Neuronal stem cell (in vitro differentiated cells): Measurements from ENCODE around the gene CDK18.

ENCODE experiments used
- DNase-seq: peaks from one replicate; pipeline ENCODE4 v3.0.0-alpha.2; 2013; ENCODE audit warnings: low spot score
- H2AFZ ChIP-seq: one replicate; pipeline ENCODE4 v1.6.1; 2013; ENCODE audit warnings: mild to moderate bottlenecking, low read length, inconsistent platforms
- H2AK5ac ChIP-seq: 2 replicates; pipeline ENCODE4 v1.6.1; 2013; ENCODE audit warnings: low read depth, mild to moderate bottlenecking, inconsistent platforms, low read length, moderate library complexity, mixed read lengths
- H2BK120ac ChIP-seq: 2 replicates; pipeline ENCODE4 v1.6.1; 2013; ENCODE audit warnings: low read depth, mild to moderate bottlenecking, inconsistent platforms, low read length, moderate library complexity, mixed read lengths
- H2BK12ac ChIP-seq: one replicate; pipeline ENCODE4 v1.6.1; 2013; ENCODE audit warnings: low read length, inconsistent platforms
- H2BK15ac ChIP-seq: 2 replicates; pipeline ENCODE4 v1.6.1; 2013; ENCODE audit warnings: mild to moderate bottlenecking, low read length, inconsistent platforms, mixed read lengths
- H2BK5ac ChIP-seq: one replicate; pipeline ENCODE4 v1.6.1; 2013; ENCODE audit warnings: inconsistent platforms, mild to moderate bottlenecking, low read length, moderate library complexity
- H3K14ac ChIP-seq: one replicate; pipeline ENCODE4 v1.6.1; 2013; ENCODE audit warnings: low read length, inconsistent platforms
- H3K18ac ChIP-seq: 2 replicates; pipeline ENCODE4 v1.6.1; 2013; ENCODE audit warnings: low read length, inconsistent platforms
- H3K23ac ChIP-seq: 2 replicates; pipeline ENCODE4 v1.6.1; 2013; ENCODE audit warnings: low read depth, mild to moderate bottlenecking, mixed read lengths, low read length, inconsistent platforms; ENCODE audit not compliant: poor library complexity
- H3K27ac ChIP-seq: replicated peaks from 3 replicates; pipeline ENCODE4 v1.5.1; 2013; ENCODE audit warnings: low read length, inconsistent platforms
- H3K27me3 ChIP-seq, 3 experiments: 2 replicates each; pipeline ENCODE4 v1.6.1; 2013; ENCODE audit warnings: low read length in 3 of 3, mild to moderate bottlenecking in 2 of 3, inconsistent platforms in 1 of 3, low read depth in 1 of 3, mixed read lengths in 1 of 3, moderate library complexity in 1 of 3; ENCODE audit not compliant: control insufficient read depth in 3 of 3, insufficient read depth in 3 of 3
- H3K36me3 ChIP-seq, 2 donors: replicated peaks in 1 of 2; 2 replicates each; pipeline ENCODE4 v1.6.1; 2013; ENCODE audit warnings: low read length in 2 of 2; ENCODE audit not compliant: control insufficient read depth in 2 of 2, insufficient read depth in 2 of 2
- H3K4ac ChIP-seq: 2 replicates; pipeline ENCODE4 v1.6.1; 2013; ENCODE audit warnings: inconsistent platforms, mild to moderate bottlenecking, low read length, moderate library complexity
- H3K4me1 ChIP-seq, 2 donors: 1 replicate in 1 of 2; 2 replicates in 1 of 2; pipeline ENCODE4 v1.6.1; 2013; ENCODE audit warnings: low read length in 2 of 2, low read depth in 1 of 2; ENCODE audit not compliant: control insufficient read depth in 2 of 2, insufficient read depth in 1 of 2
- H3K4me2 ChIP-seq: one replicate; pipeline ENCODE4 v1.6.1; 2013; ENCODE audit warnings: mild to moderate bottlenecking, low read length, inconsistent platforms; ENCODE audit not compliant: insufficient read depth, poor library complexity, severe bottlenecking
- H3K4me3 ChIP-seq, 2 donors: 2 replicates each; pipeline ENCODE4 v1.5.1; 2013; ENCODE audit warnings: low read length in 2 of 2, mild to moderate bottlenecking in 2 of 2, inconsistent platforms in 1 of 2, moderate library complexity in 1 of 2
- H3K79me1 ChIP-seq: one replicate; pipeline ENCODE4 v1.6.1; 2013; ENCODE audit warnings: low read depth, mild to moderate bottlenecking, inconsistent platforms, low read length, moderate library complexity
- H3K9ac ChIP-seq: one replicate; pipeline ENCODE4 v1.6.1; 2013; ENCODE audit warnings: mild to moderate bottlenecking, low read depth, low read length, inconsistent platforms; ENCODE audit not compliant: poor library complexity
- H3K9me3 ChIP-seq, 2 donors: replicated peaks in 1 of 2; 2 replicates each; pipeline versions ENCODE3 to v1.6.1; 2013; ENCODE audit warnings: low read length in 2 of 2, mild to moderate bottlenecking in 2 of 2, inconsistent platforms in 1 of 2, low read depth in 1 of 2, mixed read lengths in 1 of 2, moderate library complexity in 1 of 2; ENCODE audit not compliant: control insufficient read depth in 2 of 2, insufficient read depth in 1 of 2
- H4K8ac ChIP-seq: one replicate; pipeline ENCODE4 v1.6.1; 2013; ENCODE audit warnings: low read depth, mild to moderate bottlenecking, inconsistent platforms, low read length, moderate library complexity
- H4K91ac ChIP-seq: one replicate; pipeline ENCODE4 v1.6.1; 2013; ENCODE audit warnings: low read length, low read depth, mild to moderate bottlenecking, inconsistent platforms; ENCODE audit not compliant: poor library complexity
- WGBS, 2 donors: extraction: QIAGEN DNeasy Blood & Tissue Kit; methylation state at CpG; one replicate each; pipeline ENCODE4 v1.1.7; 2013; ENCODE audit warnings: missing lambda C conversion rate in 2 of 2, mixed read lengths in 1 of 2; ENCODE audit not compliant: insufficient read length in 2 of 2, insufficient replicate concordance in 1 of 2; ENCODE audit errors: extremely low coverage in 2 of 2; 5-methylcytosine and 5-hydroxymethylcytosine counted together

The CDK18 gene

DNA sequence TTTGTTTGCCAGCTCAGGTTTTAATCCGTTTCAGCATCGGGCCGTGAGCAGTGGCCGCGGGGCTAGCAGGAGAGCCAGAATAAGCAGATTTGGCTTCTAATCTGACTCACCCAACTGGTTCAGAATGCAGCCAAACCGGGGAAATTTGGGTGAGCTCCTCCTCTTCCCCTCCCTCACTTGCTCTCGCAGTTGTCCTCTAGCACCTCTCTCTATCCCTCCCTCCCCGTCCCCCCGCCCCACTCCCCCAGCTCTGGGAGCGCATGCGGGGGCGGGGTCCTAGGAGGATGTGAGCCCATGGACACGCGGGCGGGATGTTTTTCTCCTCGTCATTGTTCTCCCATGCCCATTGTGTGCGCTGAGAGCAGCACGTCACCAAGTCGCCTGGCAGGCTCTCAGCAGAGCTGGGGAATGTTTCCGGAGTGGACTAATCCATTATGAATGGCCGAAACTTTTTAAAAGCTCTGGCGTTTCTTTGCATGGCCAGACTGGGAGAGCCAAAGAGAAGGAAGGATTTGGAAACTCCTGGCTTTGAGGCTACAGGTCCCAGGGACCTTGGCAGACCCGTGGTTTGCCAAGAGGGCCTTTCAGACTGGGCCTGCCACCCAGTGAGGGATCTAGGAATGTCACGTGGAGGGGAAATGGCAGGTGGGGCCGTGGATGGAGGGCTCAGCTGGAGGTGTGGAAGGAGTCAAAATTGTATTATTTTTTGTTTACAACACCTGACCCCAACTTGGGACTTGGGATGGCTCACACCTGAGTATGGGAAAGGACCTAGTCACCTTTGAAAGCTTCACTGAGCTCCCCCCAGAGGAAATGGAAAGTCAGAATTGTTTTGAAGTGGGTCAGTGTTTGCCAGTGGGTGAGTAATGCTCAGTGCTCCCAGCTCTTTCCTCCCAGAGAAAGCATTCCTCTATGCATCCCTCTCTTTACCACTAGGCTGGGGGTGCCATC is 39.2 kb downstream of the CDK18 start:
- Histone ChIP-seq H4K91ac (no peak overlapping the region), H3K27ac (peak overlapping the region; percentile 64), H3K9me3 (peaks cover 0 to 3% of the 10 kb centered on the region in 2 donors), H4K8ac (no peak overlapping the region), H3K14ac (no peak overlapping the region), H2AFZ (peak overlapping the region; percentile 94), H3K4me2 (peak overlapping the region; percentile 55), H2AK5ac (peak overlapping the region; percentile 88), H3K4me1 (peaks cover 6 to 10% of the 10 kb centered on the region in 2 donors), H3K9ac (no peak overlapping the region), H2BK5ac (no peak overlapping the region), H3K4ac (no peak overlapping the region), H3K36me3 (no peaks in the 10 kb centered on the region), H3K23ac (no peak overlapping the region), H3K18ac (peak overlapping the region; percentile 85), H3K27me3 (no peaks in the 10 kb centered on the region), H3K4me3 (peak overlapping the region; percentile 42 to 55), H3K79me1 (no peaks in the 10 kb centered on the region), H2BK12ac (peak overlapping the region; percentile 79), H2BK120ac (no peak overlapping the region), H2BK15ac (peak overlapping the region; percentile 65)
- DNase-seq: peak; percentile 76
- WGBS, 2 donors: no CpG with 5 or more reads among the region's 25 CpGs

DNA sequence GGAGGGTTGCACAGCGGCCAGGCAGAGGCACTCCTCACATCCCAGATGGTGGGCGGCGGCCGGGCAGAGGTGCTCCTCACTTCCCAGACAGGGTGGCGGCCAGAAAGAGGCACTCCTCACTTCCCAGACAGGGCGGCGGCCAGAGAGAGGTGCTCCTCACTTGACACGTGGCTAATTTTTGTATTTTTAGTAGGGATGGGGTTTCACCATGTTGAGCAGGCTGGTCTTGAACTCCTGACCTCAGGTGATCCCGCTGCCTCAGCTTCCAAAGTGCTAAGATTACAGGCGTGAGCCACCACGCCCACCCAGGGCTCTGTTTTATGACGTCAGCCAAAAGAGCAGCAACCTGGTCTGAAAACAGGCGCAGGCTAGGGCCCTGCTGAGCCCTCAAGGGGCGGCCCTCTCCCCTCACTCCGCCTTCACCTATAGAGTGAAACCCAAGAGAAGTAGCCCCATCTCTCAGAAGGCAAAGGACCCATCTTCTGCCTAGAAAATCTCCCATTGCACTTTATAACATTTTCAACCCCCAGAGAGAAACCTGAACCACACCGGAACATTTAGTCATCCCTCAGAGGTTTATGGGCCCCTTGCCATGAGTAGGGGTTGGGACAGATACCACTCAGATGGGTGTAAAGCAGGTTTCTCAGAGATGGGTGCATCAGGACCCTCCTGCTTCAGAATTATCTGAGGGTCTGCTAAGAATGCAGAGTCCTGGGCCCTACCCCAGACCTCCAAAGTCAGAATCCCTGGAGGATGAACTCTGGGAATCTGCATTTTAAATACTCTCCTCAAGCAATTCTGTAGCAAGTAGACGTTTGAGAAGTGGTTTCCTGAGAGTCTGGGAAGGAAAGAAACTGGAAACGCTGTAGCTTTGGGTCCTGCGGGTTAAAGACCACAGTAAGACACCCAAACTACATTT is 40.8 kb downstream of the CDK18 start:
- Histone ChIP-seq H3K23ac (peak overlapping the region; percentile 25), H3K4me1 (peaks cover 6 to 10% of the 10 kb centered on the region in 2 donors), H2BK120ac (no peak overlapping the region), H4K91ac (no peak overlapping the region), H3K4me3 (no peak overlapping the region), H3K9me3 (peaks cover 0 to 3% of the 10 kb centered on the region in 2 donors), H3K14ac (no peak overlapping the region), H3K9ac (no peak overlapping the region), H2BK15ac (peak overlapping the region; percentile 45), H2BK5ac (no peak overlapping the region), H2BK12ac (no peak overlapping the region), H2AK5ac (peak overlapping the region; percentile 66), H3K18ac (no peak overlapping the region), H3K4ac (no peak overlapping the region), H3K79me1 (no peaks in the 10 kb centered on the region), H3K27ac (no peak overlapping the region), H3K27me3 (no peaks in the 10 kb centered on the region), H3K4me2 (no peak overlapping the region), H3K36me3 (no peaks in the 10 kb centered on the region), H4K8ac (no peak overlapping the region), H2AFZ (no peak overlapping the region)
- no peak for DNase-seq
- no CpG with 5 or more reads among the region's 19 CpGs for WGBS, 2 donors

DNA sequence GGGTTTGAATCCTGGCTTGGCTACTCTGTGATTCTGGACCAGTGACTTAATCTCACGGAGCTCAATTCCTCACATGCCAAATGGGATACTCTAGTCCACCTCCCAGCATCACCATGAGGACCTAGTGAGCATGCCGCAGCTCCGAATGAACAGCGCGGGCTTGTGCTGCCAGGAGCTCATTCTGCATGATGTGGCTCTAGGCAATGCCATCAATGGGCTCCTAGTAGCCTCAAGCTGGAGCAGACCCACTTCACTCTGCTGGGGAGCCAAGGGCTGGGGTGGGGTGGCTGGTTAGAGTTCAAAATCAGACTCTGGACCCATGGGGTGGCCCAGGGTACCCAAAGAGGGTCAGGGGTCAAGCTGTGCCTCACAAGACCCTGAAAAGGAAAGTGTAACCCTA is 41.5 kb downstream of the CDK18 start:
- Histone ChIP-seq H2BK12ac (no peak overlapping the region), H3K4me2 (no peak overlapping the region), H3K36me3 (no peaks in the 10 kb centered on the region), H2BK120ac (no peak overlapping the region), H3K27ac (no peak overlapping the region), H3K9me3 (peaks cover 0 to 3% of the 10 kb centered on the region in 2 donors), H4K91ac (no peak overlapping the region), H3K9ac (no peak overlapping the region), H2BK5ac (no peak overlapping the region), H3K4me1 (peaks cover 6 to 10% of the 10 kb centered on the region in 2 donors), H3K14ac (no peak overlapping the region), H2AK5ac (no peak overlapping the region), H2AFZ (no peak overlapping the region), H3K23ac (no peak overlapping the region), H2BK15ac (no peak overlapping the region), H3K27me3 (no peaks in the 10 kb centered on the region), H4K8ac (no peak overlapping the region), H3K4ac (no peak overlapping the region), H3K18ac (no peak overlapping the region), H3K79me1 (no peaks in the 10 kb centered on the region), H3K4me3 (no peak overlapping the region)
- no CpG with 5 or more reads among the region's 5 CpGs for WGBS, 2 donors
- DNase-seq: no peak
